GM12878 (cell line): Measurements from ENCODE around the gene LSM2. TPM values are rescaled to one million over a fixed set of nuclear protein-coding genes. Genes with fewer than 3 reads are reported as not detected.

Experiments
- ATAC-seq: fragments of 200-7000 bp; cut with Tn5 transposase; 3 replicates; pipeline ENCODE4 v1.9.1; 2020; ENCODE audit warnings: mild to moderate bottlenecking, moderate library complexity
- BruUV-seq: library from RNA; stranded (reverse); fragments of 400-500 nt; replicated peaks from 2 replicates; lab custom pipeline; 2021; lab: Mats Ljungman, UMichigan
- CTCF ChIA-PET: fragments of 300-600 bp; sonication (Branson Sonifier 250); formaldehyde crosslinking; extraction: SDS; loops from one replicate; lab custom pipeline; 2021; ENCODE audit warnings: inconsistent platforms; lab: Yijun Ruan, JAX
- POLR2A ChIA-PET: fragments of 350-600 bp; formaldehyde crosslinking; extraction: SDS; loops from one replicate; lab custom pipeline; 2021; ENCODE audit warnings: inconsistent platforms; lab: Charles Lee
- RAD21 ChIA-PET: fragments of 300-600 bp; sonication (Branson Sonifier 250); formaldehyde crosslinking; loops from one replicate; lab custom pipeline; 2023; ENCODE audit warnings: antibody characterized with exemption; ENCODE audit not compliant: unreplicated experiment; lab: Charles Lee
- SMC1A ChIA-PET: fragments of 300-600 bp; sonication (Branson Sonifier 250); formaldehyde crosslinking; loops from one replicate; lab custom pipeline; 2023; ENCODE audit not compliant: unreplicated experiment, uncharacterized antibody; lab: Charles Lee
- DNase-seq: peaks from one replicate; pipeline ENCODE4 v3.0.0-alpha.2; 2011; ENCODE audit warnings: low read depth, low spot score
- FAIRE-seq: peaks from 3 replicates; lab custom pipeline; 2011; peaks lifted over from hg19 to GRCh38; lab: Jason Lieb, UNC
- H2AFZ ChIP-seq: 2 replicates; pipeline ENCODE4 v1.6.0; 2011; ENCODE audit warnings: low read depth, low read length, control low read depth; ENCODE audit not compliant: control insufficient read depth
- H3K27ac ChIP-seq: 2 replicates; pipeline ENCODE4 v1.5.1; 2011; ENCODE audit warnings: control low read depth; ENCODE audit not compliant: control insufficient read depth, insufficient read depth
- H3K27me3 ChIP-seq, 2 experiments: replicated peaks in 1 of 2; 2 replicates each; pipeline versions ENCODE4 v1.6.0 to v1.6.1; 2011; ENCODE audit warnings: low read length in 1 of 2; ENCODE audit not compliant: control insufficient read depth in 2 of 2, insufficient read depth in 2 of 2
- H3K36me3 ChIP-seq, 2 experiments: 2 replicates each; pipeline ENCODE4 v1.5.1; 2011; ENCODE audit warnings: low read length in 1 of 2; ENCODE audit not compliant: control insufficient read depth in 2 of 2, insufficient read depth in 2 of 2
- H3K4me1 ChIP-seq: 2 replicates; pipeline ENCODE4 v1.6.1; 2011; ENCODE audit warnings: mild to moderate bottlenecking, low read length, moderate library complexity, mixed read lengths; ENCODE audit not compliant: control insufficient read depth, insufficient read depth
- H3K4me2 ChIP-seq: 2 replicates; pipeline ENCODE4 v1.6.0; 2011; ENCODE audit warnings: control low read depth; ENCODE audit not compliant: control insufficient read depth, insufficient read depth
- H3K4me3 ChIP-seq: fragments of 200-600 bp; sonication (generic); 2 replicates; pipeline ENCODE4 v1.5.1; 2016
- H3K79me2 ChIP-seq: 2 replicates; pipeline ENCODE4 v1.6.0; 2011; ENCODE audit warnings: low read length; ENCODE audit not compliant: control insufficient read depth, insufficient read depth
- H3K9ac ChIP-seq: 2 replicates; pipeline ENCODE4 v1.8.0; 2011; ENCODE audit warnings: low read length, control low read depth, mixed read lengths; ENCODE audit not compliant: control insufficient read depth, insufficient read depth
- H3K9me3 ChIP-seq: replicated peaks from 3 replicates; pipeline ENCODE4 v1.5.1; 2011; ENCODE audit warnings: mild to moderate bottlenecking, low read length; ENCODE audit not compliant: control insufficient read depth, insufficient read depth
- H4K20me1 ChIP-seq: 2 replicates; pipeline ENCODE4 v1.6.0; 2011; ENCODE audit not compliant: control insufficient read depth, insufficient read depth
- CHD1 ChIP-seq: IDR thresholded peaks from 2 replicates; pipeline ENCODE4 v1.6.1; 2012; ENCODE audit warnings: low read depth, low read length, improper control_type of control experiment
- EED ChIP-seq: sonication (generic); IDR thresholded peaks from 2 replicates; pipeline ENCODE4 v1.6.1; 2016; ENCODE audit warnings: antibody characterized with exemption, low read depth
- EP300 ChIP-seq, 2 experiments: fragments of 150-350 bp in 1 of 2; IDR thresholded peaks; 2 replicates each; pipeline ENCODE4 v1.6.1; 2011 to 2012; ENCODE audit warnings: low read depth in 2 of 2, low read length in 2 of 2, borderline replicate concordance in 1 of 2, improper control_type of control experiment in 1 of 2, inconsistent platforms in 1 of 2; ENCODE audit not compliant: control insufficient read depth in 1 of 2
- HDGF ChIP-seq: fragments of 450-650 bp; IDR thresholded peaks from 2 replicates; pipeline ENCODE4 v1.6.1; 2016; ENCODE audit warnings: antibody characterized with exemption
- IKZF2 ChIP-seq, 2 experiments: fragments of 450-650 bp; IDR thresholded peaks; 2 replicates each; pipeline ENCODE4 v1.6.1; 2017; ENCODE audit warnings: mild to moderate bottlenecking in 2 of 2, moderate library complexity in 2 of 2
- NBN ChIP-seq: fragments of 450-650 bp; IDR thresholded peaks from 2 replicates; pipeline ENCODE4 v1.6.1; 2016
- NFYA ChIP-seq: IDR thresholded peaks from 2 replicates; pipeline ENCODE4 v1.6.1; 2011; ENCODE audit warnings: low read depth, mild to moderate bottlenecking, low read length, improper control_type of control experiment, borderline replicate concordance
- NR2C1 ChIP-seq: fragments of 450-650 bp; IDR thresholded peaks from 2 replicates; pipeline ENCODE4 v1.6.1; 2017; ENCODE audit warnings: antibody characterized with exemption, mild to moderate bottlenecking, moderate library complexity
- RAD21 ChIP-seq: IDR thresholded peaks from 2 replicates; pipeline ENCODE4 v1.6.1; 2011; ENCODE audit warnings: mild to moderate bottlenecking, low read depth, low read length, moderate library complexity; ENCODE audit not compliant: insufficient read depth
- SMARCA5 ChIP-seq: fragments of 450-650 bp; IDR thresholded peaks from 2 replicates; pipeline ENCODE4 v1.6.1; 2017; ENCODE audit warnings: mild to moderate bottlenecking
- SREBF2 ChIP-seq: IDR thresholded peaks from 2 replicates; pipeline ENCODE4 v1.6.1; 2012; ENCODE audit warnings: mild to moderate bottlenecking, low read length
- ZSCAN29 ChIP-seq: fragments of 450-650 bp; IDR thresholded peaks from 2 replicates; pipeline ENCODE4 v1.6.1; 2017; ENCODE audit warnings: mild to moderate bottlenecking, moderate library complexity
- WGBS: methylation state at CpG from one replicate; pipeline ENCODE4 v1.1.6; 2016; ENCODE audit warnings: low lambda C conversion rate; ENCODE audit not compliant: insufficient replicate concordance, insufficient coverage; ENCODE audit errors: missing lambda C conversion rate; 5-methylcytosine and 5-hydroxymethylcytosine counted together
- in situ Hi-C: fragments of 300-500 bp; cut with MboI; formaldehyde crosslinking; loops from 9 replicates; pipeline ENCODE4 v1.14.3; 2018; ENCODE audit warnings: mixed read lengths
- intact Hi-C: fragments of 100-400 bp; cut with micrococcal nuclease; formaldehyde crosslinking; loops from one replicate; pipeline ENCODE4 v1.14.2; 2022; ENCODE audit not compliant: unreplicated experiment
- polyA plus RNA-seq, 11 experiments: library from polyadenylated mRNA; depleted of rRNA in 4 of 11; unstranded in 6 of 11; stranded (reverse) in 5 of 11; fragments of >200 nt; fragmentation: Nextera tagmentation in 4 of 11; fragmentation: Illumina TruSeq in 1 of 11; extraction: Ambion mirVana in 4 of 11; extraction: Trizol in 1 of 11; gene quantifications; 1 replicate in 1 of 11; 2 replicates in 10 of 11; pipeline versions ENCODE4 v1.2.1 to v1.2.3, GENCODE V29; 2011 to 2016; ENCODE audit warnings: inconsistent platforms in 2 of 11, missing spikeins in 2 of 11, low read depth in 1 of 11
- total RNA-seq, 4 experiments: library from RNA; depleted of rRNA in 3 of 4; stranded (reverse); fragments of >200 nt in 3 of 4; fragmentation: Illumina TruSeq in 1 of 4; extraction: Trizol in 1 of 4; gene quantifications; 2 replicates each; pipeline versions ENCODE4 v1.2.1 to v1.2.3, GENCODE V29; 2013 to 2021
- TF ChIP-seq, protein P1 (sequence below): fragments of 450-650 bp; IDR thresholded peaks from 2 replicates; pipeline ENCODE4 v1.6.1; 2016; ENCODE audit warnings: mild to moderate bottlenecking
- TF ChIP-seq, protein P2 (sequence below), 3 experiments: IDR thresholded peaks in 2 of 3; conservative IDR thresholded peaks in 1 of 3; 2 replicates each; pipeline ENCODE4 v1.5.1; 2011; ENCODE audit warnings: low read depth in 3 of 3, low read length in 3 of 3, mild to moderate bottlenecking in 3 of 3, control low read depth in 2 of 3, moderate library complexity in 2 of 3, inconsistent platforms in 1 of 3, mixed read lengths in 1 of 3; ENCODE audit not compliant: control insufficient read depth in 2 of 3, insufficient read depth in 1 of 3; ENCODE audit errors: extremely low read depth in 1 of 3
- TF ChIP-seq, protein P3 (sequence below): IDR thresholded peaks from 2 replicates; pipeline ENCODE4 v1.6.1; 2011; ENCODE audit warnings: borderline replicate concordance, low read depth, mild to moderate bottlenecking, moderate library complexity, low read length; ENCODE audit not compliant: insufficient read depth, poor library complexity, severe bottlenecking

The LSM2 gene
- total and polyA plus RNA-seq, 10 of the 15 experiments (the other 5 are each of a cell fraction or from before 2014, with no cell fraction given), result 99.1 to 276 (median 153) TPM

DNA sequence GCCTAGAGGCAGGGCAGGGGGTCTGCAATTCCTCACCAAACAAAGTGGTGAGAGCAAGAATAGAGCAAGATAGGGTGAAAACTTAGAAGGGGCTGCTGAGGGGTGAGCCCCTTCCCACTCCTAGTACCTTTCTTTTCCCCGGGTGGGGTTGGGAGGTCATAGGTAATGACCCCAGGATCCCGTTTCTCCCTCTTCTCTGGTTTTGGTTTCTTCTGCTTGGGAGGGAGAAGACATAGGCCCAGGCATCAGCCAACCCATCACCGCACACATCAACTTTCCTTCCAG, 14.7 kb downstream of the LSM2 start (continued):
- no peak for TF ChIP-seq NBN
- TF ChIP-seq SMARCA5, result no peak

DNA sequence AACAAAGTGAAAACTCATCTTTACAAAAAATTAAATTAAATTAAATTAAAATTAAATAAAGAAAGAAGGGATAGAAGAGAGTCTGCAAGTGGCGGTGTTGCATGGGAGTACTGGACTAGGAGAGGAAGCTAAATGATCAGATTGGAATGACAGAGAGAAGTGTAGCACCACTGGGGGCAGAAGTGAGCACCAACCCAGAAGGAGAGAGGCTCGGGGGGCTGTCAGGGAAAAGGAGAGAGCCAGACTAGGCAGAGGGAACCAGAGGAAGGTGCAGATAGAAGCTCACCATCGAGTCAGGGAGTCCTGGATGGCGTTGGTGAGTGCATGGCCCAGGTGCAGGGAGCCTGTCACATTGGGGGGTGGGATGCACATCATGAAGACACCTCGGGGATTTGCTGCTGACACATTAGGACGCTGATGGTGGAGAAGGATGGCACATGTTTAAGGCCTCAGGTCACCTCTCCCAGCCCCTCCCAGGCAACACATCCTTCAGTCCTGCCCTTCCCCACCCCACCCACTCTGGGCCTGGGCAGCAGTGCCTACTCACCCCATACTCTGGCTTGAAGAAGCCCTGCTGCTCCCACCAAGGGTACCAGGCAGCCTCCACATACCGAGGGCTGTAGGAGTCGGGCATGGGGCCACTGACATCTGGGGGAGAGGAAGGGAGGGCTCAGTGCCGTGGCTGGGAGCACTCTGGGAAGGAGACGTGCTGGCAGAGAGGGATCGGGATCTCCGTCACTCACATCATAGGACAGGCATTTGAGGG, 15.3 kb downstream of the LSM2 start:
- FAIRE-seq (no peak), ATAC-seq (peak; percentile 18; the same call in 2 of the 3 replicates), DNase-seq (no peak)
- no peak overlapping the region for H3K4me2 ChIP-seq
- RAD21 ChIA-PET, result interaction anchor here (1.0 to 3.9 kb wide), 6 partner anchors 14 to 62 kb away, joined by 3 to 22 read pairs (median 11); partner anchors contain the start of genes HSPA1B, LSM2, MSH5 and VWA7
- H3K36me3 ChIP-seq, result peaks cover 4 to 9% of the 10 kb centered on the region in 2 experiments; a peak in 3 of 4 replicates
- H3K27me3 ChIP-seq, result no peaks in the 10 kb centered on the region
- in situ Hi-C loops (no loop called here), intact Hi-C loops (no loop called here)
- H4K20me1 ChIP-seq, result no peaks in the 10 kb centered on the region
- SMC1A ChIA-PET, result interaction anchor here (0.6 to 2.9 kb wide), 7 partner anchors 15 to 53 kb away, joined by 3 to 11 read pairs (median 5); partner anchors contain the start of gene HSPA1L
- H3K9me3 ChIP-seq, result no peaks in the 10 kb centered on the region
- BruUV-seq, result no TSS peak
- WGBS, result 74% methylated on average over 12 of the region's 12 CpGs
- no peak overlapping the region for H3K4me3 ChIP-seq
- H3K4me1 ChIP-seq, result peaks cover 12% of the 10 kb centered on the region
- H2AFZ ChIP-seq, result no peak overlapping the region
- no peak overlapping the region for H3K27ac ChIP-seq
- no peak overlapping the region for H3K9ac ChIP-seq
- H3K79me2 ChIP-seq, result peaks cover 21% of the 10 kb centered on the region
- CTCF ChIA-PET, result interaction anchor here (0.5 to 4.3 kb wide), 23 partner anchors 7 to 131 kb away, joined by 3 to 41 read pairs (median 5); partner anchors contain the start of genes CLIC1, HSPA1A, HSPA1B and HSPA1L
- POLR2A ChIA-PET, result interaction anchor here (0.6 to 1.4 kb wide), 8 partner anchors 31 to 88 kb away, joined by 3 to 7 read pairs (median 3); partner anchors contain the start of genes ABHD16A, CLIC1 and HSPA1B
- TF ChIP-seq NFYA (no peak), IKZF2 (IDR thresholded peaks at IDR 0.05) (no peak), NR2C1 (no peak), ZSCAN29 (no peak), SREBF2 (no peak), EP300 (IDR thresholded peaks at IDR 0.05; ENCODE audit: borderline replicate concordance in 1 of 2, control insufficient read depth in 1 of 2, low read depth in 2 of 2, low read length in 2 of 2) (no peak), RAD21 (0 out of 2 replicates have a peak, but pooled peaks have one; percentile 9), EED (no peak), CHD1 (no peak), HDGF (0 out of 2 replicates have a peak, but pooled peaks have one; percentile 27)
- TF ChIP-seq, protein P1, sequence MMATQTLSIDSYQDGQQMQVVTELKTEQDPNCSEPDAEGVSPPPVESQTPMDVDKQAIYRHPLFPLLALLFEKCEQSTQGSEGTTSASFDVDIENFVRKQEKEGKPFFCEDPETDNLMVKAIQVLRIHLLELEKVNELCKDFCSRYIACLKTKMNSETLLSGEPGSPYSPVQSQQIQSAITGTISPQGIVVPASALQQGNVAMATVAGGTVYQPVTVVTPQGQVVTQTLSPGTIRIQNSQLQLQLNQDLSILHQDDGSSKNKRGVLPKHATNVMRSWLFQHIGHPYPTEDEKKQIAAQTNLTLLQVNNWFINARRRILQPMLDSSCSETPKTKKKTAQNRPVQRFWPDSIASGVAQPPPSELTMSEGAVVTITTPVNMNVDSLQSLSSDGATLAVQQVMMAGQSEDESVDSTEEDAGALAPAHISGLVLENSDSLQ, result peak; percentile 30; the same call in 1 of the 2 replicates
- TF ChIP-seq, protein P2, sequence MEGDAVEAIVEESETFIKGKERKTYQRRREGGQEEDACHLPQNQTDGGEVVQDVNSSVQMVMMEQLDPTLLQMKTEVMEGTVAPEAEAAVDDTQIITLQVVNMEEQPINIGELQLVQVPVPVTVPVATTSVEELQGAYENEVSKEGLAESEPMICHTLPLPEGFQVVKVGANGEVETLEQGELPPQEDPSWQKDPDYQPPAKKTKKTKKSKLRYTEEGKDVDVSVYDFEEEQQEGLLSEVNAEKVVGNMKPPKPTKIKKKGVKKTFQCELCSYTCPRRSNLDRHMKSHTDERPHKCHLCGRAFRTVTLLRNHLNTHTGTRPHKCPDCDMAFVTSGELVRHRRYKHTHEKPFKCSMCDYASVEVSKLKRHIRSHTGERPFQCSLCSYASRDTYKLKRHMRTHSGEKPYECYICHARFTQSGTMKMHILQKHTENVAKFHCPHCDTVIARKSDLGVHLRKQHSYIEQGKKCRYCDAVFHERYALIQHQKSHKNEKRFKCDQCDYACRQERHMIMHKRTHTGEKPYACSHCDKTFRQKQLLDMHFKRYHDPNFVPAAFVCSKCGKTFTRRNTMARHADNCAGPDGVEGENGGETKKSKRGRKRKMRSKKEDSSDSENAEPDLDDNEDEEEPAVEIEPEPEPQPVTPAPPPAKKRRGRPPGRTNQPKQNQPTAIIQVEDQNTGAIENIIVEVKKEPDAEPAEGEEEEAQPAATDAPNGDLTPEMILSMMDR (IDR thresholded peaks at IDR 0.05 in 2 of 3, conservative IDR thresholded peaks at IDR 0.05 in 1 of 3; ENCODE audit: control insufficient read depth in 2 of 3, extremely low read depth in 1 of 3, insufficient read depth in 1 of 3, low read depth in 3 of 3, low read length in 3 of 3), result peak; percentile 52 to 71 (median 68)
- TF ChIP-seq, protein P3, sequence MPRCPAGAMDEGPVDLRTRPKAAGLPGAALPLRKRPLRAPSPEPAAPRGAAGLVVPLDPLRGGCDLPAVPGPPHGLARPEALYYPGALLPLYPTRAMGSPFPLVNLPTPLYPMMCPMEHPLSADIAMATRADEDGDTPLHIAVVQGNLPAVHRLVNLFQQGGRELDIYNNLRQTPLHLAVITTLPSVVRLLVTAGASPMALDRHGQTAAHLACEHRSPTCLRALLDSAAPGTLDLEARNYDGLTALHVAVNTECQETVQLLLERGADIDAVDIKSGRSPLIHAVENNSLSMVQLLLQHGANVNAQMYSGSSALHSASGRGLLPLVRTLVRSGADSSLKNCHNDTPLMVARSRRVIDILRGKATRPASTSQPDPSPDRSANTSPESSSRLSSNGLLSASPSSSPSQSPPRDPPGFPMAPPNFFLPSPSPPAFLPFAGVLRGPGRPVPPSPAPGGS, result no peak
